GM19238 (cell line): ENCODE results near the gene SLC16A1.
"Not testable (repeated sequence)": the region's sequence is repeated elsewhere in the genome, so short reads cannot be mapped to it uniquely, and the experiment has no call there.

ENCODE experiments used
- DNase-seq: peaks from one replicate; pipeline ENCODE4 v3.0.0; 2011; ENCODE audit warnings: low spot score; ENCODE audit not compliant: insufficient read length

The SLC16A1 gene, protein sequence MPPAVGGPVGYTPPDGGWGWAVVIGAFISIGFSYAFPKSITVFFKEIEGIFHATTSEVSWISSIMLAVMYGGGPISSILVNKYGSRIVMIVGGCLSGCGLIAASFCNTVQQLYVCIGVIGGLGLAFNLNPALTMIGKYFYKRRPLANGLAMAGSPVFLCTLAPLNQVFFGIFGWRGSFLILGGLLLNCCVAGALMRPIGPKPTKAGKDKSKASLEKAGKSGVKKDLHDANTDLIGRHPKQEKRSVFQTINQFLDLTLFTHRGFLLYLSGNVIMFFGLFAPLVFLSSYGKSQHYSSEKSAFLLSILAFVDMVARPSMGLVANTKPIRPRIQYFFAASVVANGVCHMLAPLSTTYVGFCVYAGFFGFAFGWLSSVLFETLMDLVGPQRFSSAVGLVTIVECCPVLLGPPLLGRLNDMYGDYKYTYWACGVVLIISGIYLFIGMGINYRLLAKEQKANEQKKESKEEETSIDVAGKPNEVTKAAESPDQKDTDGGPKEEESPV

DNA sequence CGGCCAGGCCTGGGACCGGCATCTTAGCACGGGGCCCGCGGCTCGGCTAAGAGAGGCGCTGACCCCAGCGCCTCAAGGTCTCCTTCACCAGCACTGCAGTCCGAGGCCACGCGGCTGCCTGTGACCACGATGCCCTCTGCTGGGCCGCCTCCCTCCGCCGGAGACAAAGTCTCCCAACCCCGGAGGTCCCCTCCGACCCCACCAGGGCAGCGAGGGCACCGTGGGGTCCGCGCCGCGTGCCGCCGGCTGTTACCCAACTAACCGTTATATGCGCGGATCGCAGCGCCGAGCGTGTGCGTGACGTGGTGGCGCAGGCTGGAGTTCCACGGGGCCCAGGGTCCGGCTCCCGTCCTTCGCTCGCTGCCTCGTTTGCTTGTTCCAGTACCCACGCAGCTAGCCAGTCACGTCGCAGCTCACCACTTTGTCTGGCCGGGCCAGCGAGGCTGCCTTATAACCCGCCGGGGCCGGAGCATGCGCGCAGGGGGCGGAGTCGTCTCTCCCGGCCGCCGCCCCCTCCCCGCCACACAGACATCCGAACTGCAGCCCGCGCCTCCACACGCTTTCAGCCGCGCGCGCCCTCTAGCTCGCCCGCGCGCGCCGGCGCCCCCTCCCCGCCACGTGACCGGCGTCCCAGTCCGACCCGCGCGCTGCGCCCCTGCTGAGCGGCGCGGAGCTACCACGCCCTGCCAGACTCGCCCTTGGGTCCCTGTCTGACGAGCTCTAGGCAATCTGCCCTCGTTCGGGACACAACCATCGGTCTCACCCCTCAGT is at the start of gene SLC16A1:
Gene SLC16A1 (minus strand): TSS at position 424 of the 771 bp plus-strand sequence. CDS start 26,888 bp downstream, outside the sequence.
- peak; percentile 73 for DNase-seq

DNA sequence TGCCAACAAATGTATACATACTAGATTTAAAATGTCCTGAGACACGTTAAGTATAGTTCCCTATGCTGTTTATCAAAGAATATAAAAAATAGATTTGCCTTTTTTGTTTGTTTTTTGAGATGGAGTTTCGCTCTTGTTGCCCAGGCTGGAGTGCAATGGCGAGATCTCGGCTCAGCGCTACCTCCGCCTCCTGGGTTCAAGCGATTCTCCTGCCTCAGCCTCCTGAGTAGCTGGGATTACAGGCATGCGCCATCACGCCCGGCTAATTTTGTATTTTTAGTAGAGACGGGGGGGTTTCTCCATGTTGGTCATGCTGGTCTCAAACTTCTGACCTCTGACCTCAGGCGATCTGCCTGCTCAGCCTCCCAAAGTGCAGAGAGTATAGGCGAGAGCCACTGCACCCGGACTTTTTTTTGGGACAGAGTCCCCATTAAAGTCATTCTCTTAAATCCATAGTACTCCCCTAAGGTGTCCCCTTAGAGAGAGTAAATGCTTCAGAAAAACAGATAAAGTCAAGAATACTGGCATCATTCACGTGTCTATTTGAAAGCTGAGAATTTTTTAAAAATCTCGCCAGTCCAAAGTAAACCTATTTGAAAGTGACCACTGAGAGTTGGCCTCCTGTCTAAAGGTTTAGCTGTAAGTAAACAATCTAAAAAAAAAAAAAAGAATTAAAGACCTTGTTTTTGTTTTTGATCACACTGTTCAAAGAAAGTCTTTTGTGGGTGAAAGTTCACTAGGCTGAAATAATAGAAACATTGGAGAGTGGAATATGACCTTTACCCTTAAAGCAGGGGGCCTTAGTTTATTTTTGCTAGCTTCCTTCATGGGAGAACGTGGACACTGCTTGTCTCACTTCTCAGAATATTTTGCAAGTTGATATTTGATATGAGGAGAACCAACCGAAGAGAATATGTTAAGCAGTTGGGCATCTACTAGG is 48.0 kb upstream of the SLC16A1 start:
- no peak for DNase-seq

DNA sequence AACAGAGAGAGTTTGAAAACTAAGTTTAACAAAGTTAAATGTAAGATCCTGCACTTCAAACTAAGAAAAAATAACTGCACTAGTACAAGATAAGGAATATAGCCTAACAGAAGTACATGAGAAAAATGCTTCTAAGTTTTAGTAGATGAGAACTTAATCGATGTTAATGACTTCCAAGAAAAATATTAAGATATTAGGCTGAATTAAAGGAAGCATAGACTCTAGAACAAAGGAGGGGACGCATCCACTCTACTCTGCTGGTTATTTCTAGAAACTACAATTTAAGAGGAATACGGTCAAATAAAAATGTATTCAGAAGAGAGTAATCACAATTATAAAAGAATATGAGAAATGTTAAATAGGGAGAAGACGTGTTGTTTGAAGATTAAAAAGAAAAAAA is 46.3 kb upstream of the SLC16A1 start:
- no peak for DNase-seq

- DNase-seq: no peak
Observed at GRCh38 chr1:112998592-112999235, 42.7 kb upstream of the SLC16A1 start.

DNA sequence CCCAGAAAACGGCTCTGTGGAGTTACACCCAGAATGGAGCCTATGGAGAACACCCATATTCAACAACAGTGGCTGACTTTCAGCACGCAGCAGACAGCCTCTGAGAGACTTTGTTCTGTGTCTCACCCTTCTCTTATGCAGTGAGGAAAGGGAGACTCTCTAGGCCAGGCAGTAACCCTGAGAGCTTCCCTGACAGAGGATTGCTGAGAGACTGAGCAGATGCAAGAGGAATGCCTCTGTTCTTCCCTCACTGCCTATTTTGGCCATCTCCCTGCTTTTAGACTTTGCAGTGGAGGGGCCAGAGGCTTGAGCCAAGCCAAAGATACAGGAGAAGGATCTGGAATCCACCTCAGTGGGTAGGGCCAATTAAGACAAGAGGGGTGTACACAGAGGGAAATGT is 41.8 kb upstream of the SLC16A1 start:
- DNase-seq: no peak

DNA sequence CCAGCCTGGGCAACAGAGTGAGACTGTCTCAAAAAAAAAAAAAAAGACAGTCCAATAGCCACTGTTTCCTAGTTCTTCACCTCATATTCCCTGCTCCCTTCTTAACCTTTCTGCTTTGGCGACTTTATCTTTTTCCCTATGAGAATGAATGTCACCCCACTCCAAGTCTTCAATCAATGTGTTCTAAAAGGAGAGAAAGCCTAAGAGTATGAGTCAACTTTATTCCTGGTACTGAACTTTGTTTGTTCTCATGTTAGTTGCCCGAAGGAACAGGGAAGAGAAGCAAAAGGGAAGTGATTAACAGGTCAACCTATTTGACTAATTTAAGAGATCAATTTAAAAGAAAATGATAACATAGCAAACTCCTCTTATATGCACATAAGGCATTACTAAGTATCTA is 39.9 kb upstream of the SLC16A1 start:
- no peak for DNase-seq

GRCh38 chr1:112995021-112995420 is 39.0 kb upstream of the SLC16A1 start:
- not testable (repeated sequence) for DNase-seq

DNA sequence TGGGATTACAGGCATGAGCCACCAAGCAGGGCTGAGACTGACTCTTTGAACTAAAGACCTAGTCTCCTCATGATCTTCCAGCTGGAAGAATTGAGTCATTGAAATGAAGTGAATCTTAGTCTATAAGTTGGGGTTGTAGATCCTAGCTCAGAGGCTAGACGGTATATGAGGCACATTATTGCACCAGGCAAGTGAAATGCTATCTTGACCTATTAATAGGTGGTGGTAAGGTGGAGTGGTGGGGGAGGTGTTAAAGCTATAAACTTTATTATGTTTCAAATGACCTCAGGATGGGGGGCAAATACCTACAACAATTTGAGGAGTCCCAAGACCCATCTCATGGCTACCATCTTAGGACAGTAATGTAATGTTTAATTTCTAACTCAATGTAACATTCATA is 36.8 kb upstream of the SLC16A1 start:
- DNase-seq: no peak

GRCh38 chr1:112991402-112992120 is 35.6 kb upstream of the SLC16A1 start:
- DNase-seq: no peak

DNA sequence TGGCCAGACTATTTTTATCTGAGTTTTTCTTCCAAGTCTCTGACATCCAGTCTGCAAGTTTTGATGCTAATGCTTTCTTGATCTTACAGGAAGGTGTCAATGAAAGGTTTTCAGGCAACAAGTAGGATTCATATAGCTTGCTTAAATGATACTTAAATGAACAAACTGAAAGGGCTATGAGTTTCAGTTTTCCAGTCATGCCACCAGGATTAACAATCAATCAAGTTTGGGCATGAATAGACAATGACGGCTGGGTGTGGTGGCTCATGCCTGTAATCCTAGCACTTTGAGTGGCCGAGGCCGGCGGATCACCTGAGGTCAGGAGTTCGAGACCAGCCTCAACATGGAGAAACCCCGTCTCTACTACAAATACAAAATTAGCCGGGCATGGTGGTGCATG is 34.3 kb upstream of the SLC16A1 start:
- no peak for DNase-seq

GRCh38 chr1:112988367-112988766 is 32.4 kb upstream of the SLC16A1 start:
- no peak for DNase-seq

- DNase-seq: no peak
Observed at GRCh38 chr1:112985123-112985522, 29.1 kb upstream of the SLC16A1 start.

DNA sequence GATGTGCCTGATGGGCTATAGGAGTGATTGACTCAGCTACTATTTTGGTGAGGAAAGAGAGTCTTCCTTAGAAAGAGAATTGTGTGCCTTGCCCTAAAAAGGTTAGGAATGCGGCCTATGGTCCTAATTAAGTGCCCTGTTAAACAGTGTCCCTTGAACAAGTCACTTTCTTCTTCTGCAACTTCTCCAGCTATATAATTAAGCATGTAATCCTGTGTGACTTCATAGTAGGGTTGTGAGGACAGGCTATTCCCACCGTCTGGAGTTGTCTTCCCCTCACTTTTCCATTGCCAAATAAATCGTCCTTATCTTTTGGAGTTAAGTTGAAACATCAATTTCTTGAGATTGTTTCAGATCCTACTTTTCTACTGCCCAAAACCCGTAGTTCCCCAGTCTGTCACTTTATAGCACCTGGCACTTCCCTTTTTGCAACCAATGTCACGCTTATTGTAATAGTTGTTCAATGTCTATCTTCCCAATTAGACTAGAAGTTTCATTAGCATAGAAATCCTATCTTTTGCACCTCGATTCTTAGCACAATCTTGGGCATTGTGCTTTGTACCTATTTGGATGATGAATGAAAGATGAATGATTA is 27.6 kb upstream of the SLC16A1 start:
- DNase-seq: no peak

GRCh38 chr1:112982853-112983536 is 27.0 kb upstream of the SLC16A1 start:
- no peak for DNase-seq

DNA sequence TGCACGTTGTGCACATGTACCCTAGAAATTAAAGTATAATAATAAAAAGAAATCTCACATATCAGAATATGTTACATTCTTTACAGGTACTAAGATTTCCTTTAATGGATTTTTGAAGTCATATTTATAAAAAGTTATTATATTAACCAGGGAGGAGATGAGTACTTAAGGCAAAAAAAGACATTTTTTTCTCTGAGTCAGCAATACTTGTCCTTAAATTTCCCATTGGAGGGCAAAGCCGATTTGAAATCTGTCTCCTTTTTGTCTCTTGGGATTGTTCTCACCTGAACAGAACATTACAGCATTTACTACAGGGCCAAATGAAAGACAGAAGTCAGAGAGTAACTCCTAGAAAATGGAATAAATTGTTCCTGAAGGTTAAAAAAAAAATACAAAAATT is 26.3 kb upstream of the SLC16A1 start:
- no peak for DNase-seq

GRCh38 chr1:112981834-112982233 is 25.8 kb upstream of the SLC16A1 start:
- not testable (repeated sequence) for DNase-seq

GRCh38 chr1:112981426-112981825 is 25.4 kb upstream of the SLC16A1 start:
- DNase-seq: no peak

GRCh38 chr1:112975336-112975735 is 19.3 kb upstream of the SLC16A1 start:
- no peak for DNase-seq

- DNase-seq: no peak
Observed at GRCh38 chr1:112974646-112975045, 18.6 kb upstream of the SLC16A1 start.
